Jurkat, Clone E6-1 (cell line): Measurements from ENCODE around the gene LRFN4.

Experiments used
- DNase-seq: peaks from one replicate; pipeline ENCODE4 v3.0.0-alpha.2; 2011; ENCODE audit warnings: low read depth, low spot score
- H3K4me3 ChIP-seq: 2 replicates; pipeline ENCODE4 v1.5.1; 2011; ENCODE audit warnings: mild to moderate bottlenecking, low read length, control low read depth, moderate library complexity

Gene LRFN4

DNA sequence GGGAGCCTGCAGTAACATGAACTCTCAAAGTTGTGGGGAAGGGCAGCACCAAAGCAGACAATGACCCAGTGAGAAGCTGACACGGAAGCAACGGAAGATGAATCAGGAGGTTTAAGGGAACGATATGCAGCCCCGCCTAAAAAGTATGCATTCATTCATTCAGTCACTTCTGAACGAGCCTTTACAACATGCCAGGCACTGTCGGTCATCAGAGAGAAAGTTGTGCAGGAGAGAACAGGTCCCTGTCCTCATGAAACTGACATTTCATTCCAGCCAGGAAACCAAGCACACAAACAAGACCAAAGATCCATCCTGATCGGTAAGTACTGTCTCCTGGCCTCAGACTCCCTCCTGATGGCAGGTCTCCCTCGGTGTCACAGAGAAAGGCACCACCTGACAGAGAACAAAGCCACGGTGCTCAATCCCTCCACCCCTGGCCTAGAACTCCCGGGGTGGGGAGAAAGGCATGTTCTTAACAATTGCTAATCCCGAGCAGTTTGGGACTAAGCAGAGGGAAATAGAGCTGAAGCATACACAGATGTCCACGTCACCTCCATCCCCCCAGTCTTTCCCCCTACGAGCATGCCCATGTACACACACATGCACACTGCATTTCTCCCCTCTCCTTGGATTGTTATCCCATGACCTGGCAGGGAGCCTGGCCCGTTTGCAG is 49.3 kb downstream of the LRFN4 start:
- no peak for DNase-seq
- H3K4me3 ChIP-seq: no peak overlapping the region

DNA sequence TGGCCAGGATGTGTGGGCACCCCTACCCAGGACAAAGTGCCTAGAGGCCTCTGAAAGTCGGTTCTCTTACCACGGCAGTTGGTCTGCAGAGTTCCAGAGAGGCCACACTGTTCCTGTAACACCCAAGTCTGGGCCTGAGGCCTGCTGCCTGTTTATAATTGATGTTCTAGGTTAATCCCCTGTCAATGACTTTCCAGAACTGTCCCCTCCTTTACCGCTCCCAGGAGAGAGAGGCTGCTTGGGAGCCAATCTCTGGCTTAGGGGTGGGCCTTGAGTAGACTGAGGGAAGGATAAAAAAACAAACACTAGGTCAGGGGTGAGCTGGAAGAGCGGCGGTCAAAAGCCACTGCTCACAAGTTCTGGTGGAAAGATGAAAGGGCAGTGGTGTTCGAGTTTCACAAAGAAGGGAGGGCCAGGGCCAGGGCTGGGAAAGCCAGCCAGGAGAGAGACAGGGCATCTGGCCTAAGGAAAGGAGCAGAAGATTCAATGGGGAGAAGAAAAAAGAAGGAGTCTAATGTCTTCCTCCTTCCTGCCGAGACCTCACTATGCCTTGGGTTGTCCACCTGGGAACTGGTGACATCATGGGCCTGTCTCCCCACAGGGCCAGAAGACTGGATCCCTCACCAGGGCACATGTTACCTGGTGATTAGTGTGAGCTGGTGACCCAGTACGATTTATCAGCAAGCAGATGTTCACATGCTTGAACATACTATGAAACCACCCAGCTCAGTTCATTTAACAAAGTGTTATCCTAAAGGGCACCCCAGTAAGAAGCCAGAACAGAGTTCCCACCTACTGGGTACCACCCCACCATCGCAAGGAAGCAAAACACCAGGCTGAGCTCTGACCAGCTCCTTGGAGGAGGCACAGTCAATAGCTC is 51.1 kb downstream of the LRFN4 start:
- H3K4me3 ChIP-seq: no peak overlapping the region
- DNase-seq: no peak

GRCh38 chr11:66909181-66909580 is 52.3 kb downstream of the LRFN4 start:
- DNase-seq: no peak
- no peak overlapping the region for H3K4me3 ChIP-seq

GRCh38 chr11:66910016-66910415 is 53.2 kb downstream of the LRFN4 start:
- DNase-seq: no peak
- no peak overlapping the region for H3K4me3 ChIP-seq
